ENCODE results near the gene TRMT2A.

GRCh38 chr22:20079745-20080444 lies 37.1 kb downstream of the TRMT2A start, which contains the start of gene DGCR8:
- TF ChIP-seq, protein P1, sequence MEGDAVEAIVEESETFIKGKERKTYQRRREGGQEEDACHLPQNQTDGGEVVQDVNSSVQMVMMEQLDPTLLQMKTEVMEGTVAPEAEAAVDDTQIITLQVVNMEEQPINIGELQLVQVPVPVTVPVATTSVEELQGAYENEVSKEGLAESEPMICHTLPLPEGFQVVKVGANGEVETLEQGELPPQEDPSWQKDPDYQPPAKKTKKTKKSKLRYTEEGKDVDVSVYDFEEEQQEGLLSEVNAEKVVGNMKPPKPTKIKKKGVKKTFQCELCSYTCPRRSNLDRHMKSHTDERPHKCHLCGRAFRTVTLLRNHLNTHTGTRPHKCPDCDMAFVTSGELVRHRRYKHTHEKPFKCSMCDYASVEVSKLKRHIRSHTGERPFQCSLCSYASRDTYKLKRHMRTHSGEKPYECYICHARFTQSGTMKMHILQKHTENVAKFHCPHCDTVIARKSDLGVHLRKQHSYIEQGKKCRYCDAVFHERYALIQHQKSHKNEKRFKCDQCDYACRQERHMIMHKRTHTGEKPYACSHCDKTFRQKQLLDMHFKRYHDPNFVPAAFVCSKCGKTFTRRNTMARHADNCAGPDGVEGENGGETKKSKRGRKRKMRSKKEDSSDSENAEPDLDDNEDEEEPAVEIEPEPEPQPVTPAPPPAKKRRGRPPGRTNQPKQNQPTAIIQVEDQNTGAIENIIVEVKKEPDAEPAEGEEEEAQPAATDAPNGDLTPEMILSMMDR (conservative IDR thresholded peaks at IDR 0.05; ENCODE audit: low read length) = no peak
- TF ChIP-seq EZH2phosphoT487 (IDR thresholded peaks at IDR 0.05; ENCODE audit: borderline replicate concordance) = no peak

Data from Loucy (cell line).